ENCODE measurements around the gene COG2.

The COG2 gene

DNA sequence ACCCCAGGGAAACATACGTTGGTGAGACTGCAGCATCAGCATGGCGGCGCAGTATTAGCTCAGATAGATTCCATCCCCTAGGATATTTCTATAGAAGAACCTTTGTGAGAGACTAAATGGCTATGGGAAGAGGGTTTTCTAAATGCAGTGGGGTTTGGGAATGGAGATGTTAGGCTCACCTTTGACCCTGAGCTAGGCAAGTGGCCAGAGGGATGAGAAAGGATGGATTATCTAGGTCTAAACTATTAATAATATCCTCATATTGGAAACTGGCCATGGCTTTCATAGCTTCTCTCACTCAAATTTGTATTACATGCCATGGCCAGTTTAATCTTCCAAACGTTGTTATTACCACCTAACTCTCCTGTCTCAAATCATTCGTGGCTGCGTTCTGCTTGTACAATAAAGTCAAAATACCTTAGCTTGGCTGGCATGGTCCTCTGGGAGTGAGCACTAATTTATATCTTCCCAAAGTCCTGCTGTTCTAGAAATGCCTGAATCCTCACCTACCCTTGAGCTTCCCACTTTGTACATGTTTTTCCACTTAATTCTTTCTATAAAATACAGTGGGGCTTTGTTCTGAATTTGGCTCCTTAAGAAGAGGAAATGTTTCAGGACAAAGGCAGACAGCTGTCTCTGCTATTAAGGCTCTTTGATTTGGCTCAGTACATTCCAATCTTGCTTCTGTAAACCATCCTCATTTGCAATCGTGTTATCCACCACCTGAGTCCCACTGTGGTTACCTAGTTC, 31.0 kb upstream of the COG2 start:
- H3K4me1 ChIP-seq (ENCODE audit: insufficient read depth, low read length), result peaks cover 17% of the 10 kb centered on the region; the same call in 1 of the 2 replicates
- no peak overlapping the region for H3K4me3 ChIP-seq (ENCODE audit: low read length)
- H3K27me3 ChIP-seq (ENCODE audit: insufficient read depth, low read length), result no peaks in the 10 kb centered on the region
- H3K9me3 ChIP-seq (ENCODE audit: insufficient read depth, low read depth, low read length), result no peaks in the 10 kb centered on the region
- H3K36me3 ChIP-seq (ENCODE audit: insufficient read depth, low read depth, low read length), result no peaks in the 10 kb centered on the region
- H3K9ac ChIP-seq (ENCODE audit: low read depth, low read length), result no peak overlapping the region
- no peak overlapping the region for H3K27ac ChIP-seq (ENCODE audit: low read length)

GRCh38 chr1:230611878-230612235, 30.4 kb upstream of the COG2 start:
- H3K4me3 ChIP-seq (ENCODE audit: low read length), result no peak overlapping the region
- H3K4me1 ChIP-seq (ENCODE audit: insufficient read depth, low read length), result peaks cover 17% of the 10 kb centered on the region; the same call in 1 of the 2 replicates
- H3K27me3 ChIP-seq (ENCODE audit: insufficient read depth, low read length), result no peaks in the 10 kb centered on the region
- H3K9me3 ChIP-seq (ENCODE audit: insufficient read depth, low read depth, low read length), result no peaks in the 10 kb centered on the region
- no peak overlapping the region for H3K9ac ChIP-seq (ENCODE audit: low read depth, low read length)
- H3K27ac ChIP-seq (ENCODE audit: low read length), result no peak overlapping the region
- H3K36me3 ChIP-seq (ENCODE audit: insufficient read depth, low read depth, low read length), result no peaks in the 10 kb centered on the region

GRCh38 chr1:230612651-230613050, 29.6 kb upstream of the COG2 start:
- Histone ChIP-seq H3K27ac (ENCODE audit: low read length) (no peak overlapping the region), H3K4me3 (ENCODE audit: low read length) (no peak overlapping the region), H3K36me3 (ENCODE audit: insufficient read depth, low read depth, low read length) (no peaks in the 10 kb centered on the region), H3K9me3 (ENCODE audit: insufficient read depth, low read depth, low read length) (no peaks in the 10 kb centered on the region), H3K27me3 (ENCODE audit: insufficient read depth, low read length) (no peaks in the 10 kb centered on the region), H3K9ac (ENCODE audit: low read depth, low read length) (no peak overlapping the region), H3K4me1 (ENCODE audit: insufficient read depth, low read length) (peaks cover 17% of the 10 kb centered on the region; the same call in 1 of the 2 replicates)

DNA sequence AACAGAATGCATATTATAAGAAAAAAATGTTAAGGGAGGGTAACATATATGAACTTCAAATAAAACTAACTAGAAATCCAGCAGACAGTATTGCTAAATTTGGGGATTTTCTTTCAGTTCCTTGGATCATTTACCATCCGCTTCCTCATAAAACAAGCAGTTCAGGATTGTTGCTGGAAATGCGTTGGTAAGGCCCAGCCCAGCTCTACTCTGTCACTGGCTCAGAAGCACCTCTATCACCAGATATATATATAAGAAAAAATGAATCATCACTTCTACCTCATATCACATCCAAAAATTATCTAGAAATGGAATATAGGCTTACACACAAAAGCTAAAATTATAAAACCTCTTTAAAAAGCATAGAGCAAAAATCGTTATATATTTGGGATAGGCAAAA, 28.2 kb upstream of the COG2 start:
- peaks cover 14% of the 10 kb centered on the region; the same call in 1 of the 2 replicates for H3K4me1 ChIP-seq (ENCODE audit: insufficient read depth, low read length)
- no peak overlapping the region for H3K4me3 ChIP-seq (ENCODE audit: low read length)
- no peaks in the 10 kb centered on the region for H3K27me3 ChIP-seq (ENCODE audit: insufficient read depth, low read length)
- no peaks in the 10 kb centered on the region for H3K36me3 ChIP-seq (ENCODE audit: insufficient read depth, low read depth, low read length)
- no peak overlapping the region for H3K9ac ChIP-seq (ENCODE audit: low read depth, low read length)
- no peaks in the 10 kb centered on the region for H3K9me3 ChIP-seq (ENCODE audit: insufficient read depth, low read depth, low read length)
- H3K27ac ChIP-seq (ENCODE audit: low read length), result no peak overlapping the region

DNA sequence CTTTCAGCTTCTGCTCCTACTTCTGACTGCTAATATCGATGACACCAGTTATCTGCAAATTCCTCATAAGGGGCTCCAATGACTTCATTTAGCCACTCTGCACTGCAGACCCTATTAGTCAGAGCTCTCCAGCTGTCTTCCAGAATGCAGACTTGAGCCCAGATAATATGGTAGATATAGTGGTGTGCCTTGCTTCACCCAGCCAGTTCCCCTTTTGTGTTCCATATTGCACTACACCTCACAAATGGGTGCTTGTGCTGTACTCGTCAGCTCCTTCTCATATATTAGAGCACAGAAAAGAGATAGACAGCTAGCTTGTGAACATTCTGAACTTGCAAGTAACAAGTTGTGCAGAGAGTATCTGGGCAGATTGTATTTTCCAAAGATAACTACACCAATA, 23.7 kb upstream of the COG2 start:
- Histone ChIP-seq H3K4me3 (ENCODE audit: low read length) (no peak overlapping the region), H3K9me3 (ENCODE audit: insufficient read depth, low read depth, low read length) (peaks cover 5% of the 10 kb centered on the region; the same call in 1 of the 2 replicates), H3K36me3 (ENCODE audit: insufficient read depth, low read depth, low read length) (no peaks in the 10 kb centered on the region)

DNA sequence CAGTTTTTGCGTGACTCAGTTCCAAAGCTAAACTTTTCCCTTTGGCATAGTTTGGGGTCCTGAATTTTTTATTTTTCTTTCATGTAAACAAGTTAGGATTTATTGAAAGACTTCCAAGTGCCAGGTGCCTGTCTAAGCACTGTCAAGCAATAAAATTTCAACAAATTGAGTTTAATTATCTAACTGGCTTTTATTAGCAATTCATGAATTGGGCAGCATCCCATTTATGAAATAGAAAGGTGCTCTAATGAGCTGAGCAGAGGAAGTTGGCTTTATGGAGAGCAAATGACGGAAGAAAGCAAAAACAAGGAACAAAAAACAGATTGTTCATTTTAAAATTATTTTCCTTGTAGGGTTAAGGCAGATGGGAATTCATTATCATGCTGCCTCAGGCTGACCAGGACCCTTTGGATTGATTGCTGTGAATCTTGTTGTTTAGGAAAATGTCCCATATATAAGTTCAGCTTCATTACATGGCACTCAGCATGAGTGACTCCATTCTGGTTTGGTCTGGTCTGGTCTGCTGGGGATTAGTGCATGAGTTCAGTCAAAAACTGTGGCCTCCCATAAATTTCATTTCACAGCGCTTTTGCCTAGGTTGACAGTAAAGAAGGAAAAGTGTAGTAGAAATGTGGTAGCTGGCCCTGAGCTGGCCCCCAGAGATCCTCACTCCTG, 21.5 kb upstream of the COG2 start:
- H3K9me3 ChIP-seq (ENCODE audit: insufficient read depth, low read depth, low read length), result peaks cover 5% of the 10 kb centered on the region; the same call in 1 of the 2 replicates
- H3K4me1 ChIP-seq (ENCODE audit: insufficient read depth, low read length), result peaks cover 9% of the 10 kb centered on the region; the same call in 1 of the 2 replicates
- no peaks in the 10 kb centered on the region for H3K36me3 ChIP-seq (ENCODE audit: insufficient read depth, low read depth, low read length)

More for the DNA sequence above, 23.7 kb upstream of the COG2 start:
- Histone ChIP-seq H3K27me3 (ENCODE audit: insufficient read depth, low read length) (no peaks in the 10 kb centered on the region), H3K4me1 (ENCODE audit: insufficient read depth, low read length) (peaks cover 9% of the 10 kb centered on the region; the same call in 1 of the 2 replicates), H3K27ac (ENCODE audit: low read length) (no peak overlapping the region), H3K9ac (ENCODE audit: low read depth, low read length) (no peak overlapping the region)

DNA sequence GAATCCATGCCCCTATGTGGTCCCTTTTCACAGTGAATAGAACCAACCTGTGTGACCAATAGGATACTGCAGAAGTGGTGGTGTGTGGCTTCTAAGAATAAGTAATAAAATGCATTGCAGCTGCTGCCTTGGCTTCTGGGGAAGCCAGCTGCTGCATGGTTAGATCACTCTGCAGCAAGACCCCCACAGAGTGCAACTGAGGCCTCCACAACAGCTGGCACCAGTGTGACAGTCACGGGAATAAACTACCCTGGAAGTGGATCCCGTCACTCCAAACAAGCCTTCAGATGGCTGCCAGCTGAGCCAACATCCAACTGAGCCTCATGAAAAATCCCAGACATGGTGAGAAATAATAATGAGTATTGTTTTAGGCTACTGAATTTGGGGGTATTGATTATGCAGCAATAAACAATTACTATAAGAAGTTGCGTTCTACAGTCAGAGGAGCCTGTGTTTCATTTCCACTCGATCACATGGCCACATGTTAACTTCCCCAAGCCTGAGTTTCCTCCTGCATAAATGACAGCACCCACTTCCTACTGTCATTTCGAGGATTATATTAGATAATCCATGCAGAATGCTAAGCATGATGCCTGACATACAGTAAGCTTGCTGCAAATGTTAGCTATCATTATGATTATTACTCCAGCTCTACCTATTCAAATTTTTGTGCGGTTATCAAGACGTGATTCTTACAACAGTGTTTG, 20.8 kb upstream of the COG2 start:
- no peak overlapping the region for H3K27ac ChIP-seq (ENCODE audit: low read length)
- no peaks in the 10 kb centered on the region for H3K27me3 ChIP-seq (ENCODE audit: insufficient read depth, low read length)
- H3K9me3 ChIP-seq (ENCODE audit: insufficient read depth, low read depth, low read length), result peaks cover 5% of the 10 kb centered on the region; the same call in 1 of the 2 replicates
- peaks cover 9% of the 10 kb centered on the region; the same call in 1 of the 2 replicates for H3K4me1 ChIP-seq (ENCODE audit: insufficient read depth, low read length)
- H3K36me3 ChIP-seq (ENCODE audit: insufficient read depth, low read depth, low read length), result no peaks in the 10 kb centered on the region
- no peak overlapping the region for H3K4me3 ChIP-seq (ENCODE audit: low read length)
- H3K9ac ChIP-seq (ENCODE audit: low read depth, low read length), result no peak overlapping the region

More for the DNA sequence above, 21.5 kb upstream of the COG2 start:
- Histone ChIP-seq H3K27me3 (ENCODE audit: insufficient read depth, low read length) (no peaks in the 10 kb centered on the region), H3K9ac (ENCODE audit: low read depth, low read length) (no peak overlapping the region), H3K4me3 (ENCODE audit: low read length) (peak overlapping the region; percentile 15; the same call in 1 of the 2 replicates), H3K27ac (ENCODE audit: low read length) (no peak overlapping the region)

DNA sequence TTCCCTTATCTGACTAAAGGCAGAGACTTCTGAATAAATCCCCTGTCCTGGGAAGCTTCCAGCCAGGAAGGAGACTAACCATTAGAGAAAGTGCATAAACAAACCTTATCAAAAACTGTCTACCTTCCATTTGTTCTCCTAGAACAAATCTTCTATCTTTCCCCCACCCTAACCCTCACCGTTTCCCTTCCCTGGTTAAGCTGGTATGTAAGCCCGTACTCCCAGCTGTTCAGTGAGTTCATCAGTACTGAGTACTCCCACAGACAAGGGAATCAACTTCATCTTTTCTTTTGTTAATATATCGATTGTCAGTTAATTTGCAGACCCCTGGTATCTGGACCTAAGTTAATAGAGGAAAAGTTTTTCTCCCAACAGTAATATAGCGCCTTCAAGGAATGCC, 20.1 kb upstream of the COG2 start:
- no peak overlapping the region for H3K4me3 ChIP-seq (ENCODE audit: low read length)

GRCh38 chr1:230624097-230624713, 18.1 kb upstream of the COG2 start:
- Histone ChIP-seq H3K9ac (ENCODE audit: low read depth, low read length) (no peak overlapping the region), H3K4me3 (ENCODE audit: low read length) (no peak overlapping the region), H3K27ac (ENCODE audit: low read length) (no peak overlapping the region), H3K9me3 (ENCODE audit: insufficient read depth, low read depth, low read length) (peaks cover 5% of the 10 kb centered on the region; the same call in 1 of the 2 replicates), H3K36me3 (ENCODE audit: insufficient read depth, low read depth, low read length) (no peaks in the 10 kb centered on the region), H3K27me3 (ENCODE audit: insufficient read depth, low read length) (no peaks in the 10 kb centered on the region), H3K4me1 (ENCODE audit: insufficient read depth, low read length) (peaks cover 9% of the 10 kb centered on the region; the same call in 1 of the 2 replicates)

More for the DNA sequence above, 20.1 kb upstream of the COG2 start:
- H3K4me1 ChIP-seq (ENCODE audit: insufficient read depth, low read length), result peaks cover 9% of the 10 kb centered on the region; the same call in 1 of the 2 replicates
- no peaks in the 10 kb centered on the region for H3K27me3 ChIP-seq (ENCODE audit: insufficient read depth, low read length)
- H3K27ac ChIP-seq (ENCODE audit: low read length), result no peak overlapping the region
- H3K9ac ChIP-seq (ENCODE audit: low read depth, low read length), result no peak overlapping the region
- no peaks in the 10 kb centered on the region for H3K36me3 ChIP-seq (ENCODE audit: insufficient read depth, low read depth, low read length)
- H3K9me3 ChIP-seq (ENCODE audit: insufficient read depth, low read depth, low read length), result peaks cover 5% of the 10 kb centered on the region; the same call in 1 of the 2 replicates

- Histone ChIP-seq H3K4me3 (ENCODE audit: low read length) (no peak overlapping the region), H3K27ac (ENCODE audit: low read length) (no peak overlapping the region), H3K36me3 (ENCODE audit: insufficient read depth, low read depth, low read length) (no peaks in the 10 kb centered on the region), H3K27me3 (ENCODE audit: insufficient read depth, low read length) (no peaks in the 10 kb centered on the region), H3K9me3 (ENCODE audit: insufficient read depth, low read depth, low read length) (no peaks in the 10 kb centered on the region), H3K4me1 (ENCODE audit: insufficient read depth, low read length) (peaks cover under 1% of the 10 kb centered on the region; the same call in 1 of the 2 replicates), H3K9ac (ENCODE audit: low read depth, low read length) (no peak overlapping the region)
These were observed 16.0 kb upstream of the COG2 start for GRCh38 chr1:230626232-230626631.

DNA sequence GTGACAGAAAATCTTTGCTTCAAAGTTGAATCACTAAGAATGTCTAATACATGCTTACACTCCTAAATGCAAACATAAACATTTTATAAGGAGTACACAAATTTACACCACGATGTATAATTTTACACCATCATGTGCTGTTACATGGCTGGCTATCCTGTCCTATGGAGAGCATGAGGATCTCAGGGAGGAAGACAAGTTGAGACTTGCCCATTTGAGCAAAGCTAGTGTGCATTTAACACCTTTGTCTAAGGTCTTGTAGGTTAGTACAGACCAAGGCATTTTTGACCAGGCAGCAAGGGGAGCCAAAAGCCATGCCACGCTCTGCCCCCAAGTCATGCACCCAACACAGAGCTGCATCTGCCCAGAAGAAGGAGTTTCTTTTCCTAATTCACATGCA, 14.5 kb upstream of the COG2 start:
- H3K4me1 ChIP-seq (ENCODE audit: insufficient read depth, low read length), result no peaks in the 10 kb centered on the region
- H3K36me3 ChIP-seq (ENCODE audit: insufficient read depth, low read depth, low read length), result no peaks in the 10 kb centered on the region
- no peak overlapping the region for H3K9ac ChIP-seq (ENCODE audit: low read depth, low read length)
- H3K4me3 ChIP-seq (ENCODE audit: low read length), result no peak overlapping the region
- H3K9me3 ChIP-seq (ENCODE audit: insufficient read depth, low read depth, low read length), result no peaks in the 10 kb centered on the region
- H3K27me3 ChIP-seq (ENCODE audit: insufficient read depth, low read length), result no peaks in the 10 kb centered on the region
- H3K27ac ChIP-seq (ENCODE audit: low read length), result no peak overlapping the region
